SU-DHL-6 (cell line): ENCODE data around the gene RNASE13.
"Not testable (repeated sequence)": the region's sequence is repeated elsewhere in the genome, so short reads cannot be mapped to it uniquely, and the experiment has no call there.

Source experiments
- H2AFZ ChIP-seq: fragments of 200-600 bp; sonication (generic); 2 replicates; pipeline ENCODE4 v1.6.1; 2014; ENCODE audit warnings: low read depth, mild to moderate bottlenecking, moderate library complexity, mixed read lengths, antibody characterized with exemption, low read length; ENCODE audit not compliant: severe bottlenecking
- H3F3A ChIP-seq: fragments of 200-600 bp; shearing (Covaris generic); 2 replicates; pipeline ENCODE4 v1.6.0; 2016; ENCODE audit warnings: antibody characterized with exemption, mild to moderate bottlenecking; ENCODE audit not compliant: insufficient read depth
- H3K27ac ChIP-seq: fragments of 200-600 bp; sonication (generic); 2 replicates; pipeline ENCODE4 v1.5.1; 2016; ENCODE audit warnings: low read depth, mild to moderate bottlenecking, low read length, moderate library complexity, mixed read lengths
- H3K27me3 ChIP-seq: fragments of 200-600 bp; sonication (generic), shearing (Covaris generic); 2 replicates; pipeline ENCODE4 v1.6.0; 2014; ENCODE audit warnings: mild to moderate bottlenecking, low read length
- H3K36me3 ChIP-seq: fragments of 200-600 bp; sonication (generic); 2 replicates; pipeline ENCODE4 v1.6.1; 2014; ENCODE audit warnings: mild to moderate bottlenecking, low read length, mixed read lengths
- H3K4me2 ChIP-seq: fragments of 300-600, 200-600 bp; shearing (Covaris generic), sonication (generic); 2 replicates; pipeline ENCODE4 v1.6.0; 2014; ENCODE audit warnings: low read length, low read depth, mild to moderate bottlenecking; ENCODE audit not compliant: poor library complexity, severe bottlenecking
- H3K4me3 ChIP-seq: fragments of 200-600 bp; sonication (generic); 2 replicates; pipeline ENCODE4 v1.5.1; 2014; ENCODE audit warnings: antibody characterized with exemption, low read length, mild to moderate bottlenecking, mixed read lengths; ENCODE audit not compliant: insufficient read depth, poor library complexity, severe bottlenecking
- H3K79me2 ChIP-seq: fragments of 200-600 bp; sonication (generic); 2 replicates; pipeline ENCODE4 v1.6.1; 2014; ENCODE audit warnings: mild to moderate bottlenecking, low read length, moderate library complexity; ENCODE audit not compliant: insufficient read depth
- H3K9ac ChIP-seq: fragments of 200-600 bp; sonication (generic); 2 replicates; pipeline ENCODE4 v1.7.0; 2014; ENCODE audit warnings: mild to moderate bottlenecking, low read length
- H3K9me2 ChIP-seq: fragments of 200-600 bp; sonication (generic); replicated peaks from 2 replicates; pipeline ENCODE4 v1.6.1; 2014; ENCODE audit warnings: low read length; ENCODE audit not compliant: insufficient read depth
- H3K9me3 ChIP-seq: fragments of 200-600 bp; sonication (generic); 2 replicates; pipeline ENCODE4 v1.6.1; 2014; ENCODE audit warnings: low read length, mixed read lengths; ENCODE audit not compliant: insufficient read depth
- H4K20me1 ChIP-seq: fragments of 200-600 bp; sonication (generic); 2 replicates; pipeline ENCODE4 v1.6.1; 2014; ENCODE audit warnings: low read depth, mild to moderate bottlenecking, antibody characterized with exemption, low read length, moderate library complexity, mixed read lengths
- CTCF ChIP-seq: fragments of 200-600 bp; sonication (generic); IDR thresholded peaks from one replicate; pipeline ENCODE4 v1.5.1; 2017; ENCODE audit warnings: antibody characterized with exemption, mild to moderate bottlenecking, low read length, moderate library complexity; ENCODE audit not compliant: insufficient read depth, poor library complexity, severe bottlenecking
- EZH2phosphoT487 ChIP-seq: fragments of 200-600 bp; sonication (generic), shearing (Covaris generic); conservative IDR thresholded peaks from 2 replicates; pipeline ENCODE4 v1.6.1; 2018; ENCODE audit warnings: mild to moderate bottlenecking, antibody characterized with exemption, low read length, moderate library complexity, mixed read lengths

RNASE13 gene

GRCh38 chr14:21042918-21043317 is 8.3 kb upstream of the RNASE13 start:
- H3K9me3 ChIP-seq, result no peaks in the 10 kb centered on the region
- no peak overlapping the region for H3K4me2 ChIP-seq
- TF ChIP-seq EZH2phosphoT487, result no peak
- TF ChIP-seq CTCF, result no peak
- H3K27ac ChIP-seq, result no peak overlapping the region
- H2AFZ ChIP-seq, result no peak overlapping the region
- H3K4me3 ChIP-seq, result no peak overlapping the region
- no peaks in the 10 kb centered on the region for H3F3A ChIP-seq
- no peaks in the 10 kb centered on the region for H3K27me3 ChIP-seq
- H3K79me2 ChIP-seq, result no peaks in the 10 kb centered on the region
- no peaks in the 10 kb centered on the region for H4K20me1 ChIP-seq
- no peak overlapping the region for H3K9ac ChIP-seq
- no peaks in the 10 kb centered on the region for H3K9me2 ChIP-seq
- H3K36me3 ChIP-seq, result no peaks in the 10 kb centered on the region

GRCh38 chr14:21041676-21042433 is 7.2 kb upstream of the RNASE13 start, which contains the start of gene RNASE7:
Gene RNASE7 (plus strand): TSS chr14:21042362. CDS start chr14:21042993, 631 bp downstream.
- no peak within 1 kb of the TSS for H3K27ac ChIP-seq
- H3K4me3 ChIP-seq, result no peak within 1 kb of the TSS
- no peaks in the 10 kb centered on the region for H3K79me2 ChIP-seq
- no peaks in the 10 kb centered on the region for H3K27me3 ChIP-seq
- H3K9me3 ChIP-seq, result no peaks in the 10 kb centered on the region
- H4K20me1 ChIP-seq, result no peaks in the 10 kb centered on the region
- H2AFZ ChIP-seq, result no peak within 1 kb of the TSS
- H3K36me3 ChIP-seq, result no peaks in the 10 kb centered on the region
- no peaks in the 10 kb centered on the region for H3F3A ChIP-seq
- H3K9ac ChIP-seq, result no peak within 1 kb of the TSS
- no peak within 1 kb of the TSS for H3K4me2 ChIP-seq
- TF ChIP-seq CTCF, result no peak
- TF ChIP-seq EZH2phosphoT487, result no peak
- no peaks in the 10 kb centered on the region for H3K9me2 ChIP-seq

GRCh38 chr14:21040941-21041340 is 6.3 kb upstream of the RNASE13 start:
- not testable (repeated sequence) for H3K4me2 ChIP-seq, H3K9me3 ChIP-seq, H3K36me3 ChIP-seq, H3K4me3 ChIP-seq, H3K9ac ChIP-seq, H3F3A ChIP-seq, H3K9me2 ChIP-seq, H3K79me2 ChIP-seq, H2AFZ ChIP-seq, H3K27me3 ChIP-seq, H4K20me1 ChIP-seq, H3K27ac ChIP-seq

- H3K9me3 ChIP-seq, result no peaks in the 10 kb centered on the region
- TF ChIP-seq EZH2phosphoT487, result no peak
- peak; percentile 6 for TF ChIP-seq CTCF
- H3K9ac ChIP-seq, result no peak overlapping the region
- H3K9me2 ChIP-seq, result no peaks in the 10 kb centered on the region
- H3F3A ChIP-seq, result no peaks in the 10 kb centered on the region
- H2AFZ ChIP-seq, result no peak overlapping the region
- H3K36me3 ChIP-seq, result no peaks in the 10 kb centered on the region
- no peaks in the 10 kb centered on the region for H3K27me3 ChIP-seq
- H4K20me1 ChIP-seq, result no peaks in the 10 kb centered on the region
- no peak overlapping the region for H3K27ac ChIP-seq
- H3K4me2 ChIP-seq, result no peak overlapping the region
- H3K4me3 ChIP-seq, result no peak overlapping the region
- no peaks in the 10 kb centered on the region for H3K79me2 ChIP-seq
Observed at GRCh38 chr14:21040370-21040925, 5.8 kb upstream of the RNASE13 start.
